Activated T-helper 9 cell treated with anti-CD3 and anti-CD28 coated beads, Interleukin-2, amount 50 U/mL, for 16 hours (primary cell): Measurements from ENCODE around the gene TACR1.
"Not testable (repeated sequence)": the region's sequence is repeated elsewhere in the genome, so short reads cannot be mapped to it uniquely, and the experiment has no call there.

ENCODE experiments used
- DNase-seq: peaks from one replicate; pipeline ENCODE4 v3.0.0-alpha.2; 2020; ENCODE audit warnings: low read depth

Gene TACR1

GRCh38 chr2:75088791-75089190 is 110.5 kb downstream of the TACR1 start:
- DNase-seq, result no peak

- DNase-seq, result no peak
These were observed 111.6 kb downstream of the TACR1 start for GRCh38 chr2:75087736-75088135.

- DNase-seq, result no peak
These were observed 119.7 kb downstream of the TACR1 start for GRCh38 chr2:75079575-75079974.

GRCh38 chr2:75077909-75078308 is 121.4 kb downstream of the TACR1 start:
- DNase-seq, result no peak

- DNase-seq, result no peak
These were observed 123.2 kb downstream of the TACR1 start for GRCh38 chr2:75076088-75076487.

- DNase-seq, result no peak
These were observed 124.6 kb downstream of the TACR1 start for GRCh38 chr2:75074708-75075107.

- DNase-seq, result no peak
These were observed 125.1 kb downstream of the TACR1 start for GRCh38 chr2:75074228-75074627.

- DNase-seq, result no peak
These were observed 127.6 kb downstream of the TACR1 start for GRCh38 chr2:75071766-75072165.

- no peak for DNase-seq
These were observed 130.8 kb downstream of the TACR1 start for GRCh38 chr2:75068546-75068945.

GRCh38 chr2:75067506-75067905 is 131.8 kb downstream of the TACR1 start:
- no peak for DNase-seq

- DNase-seq, result no peak
These were observed 133.0 kb downstream of the TACR1 start for GRCh38 chr2:75066121-75066902.

GRCh38 chr2:75065402-75066008 is 133.8 kb downstream of the TACR1 start:
- no peak for DNase-seq

GRCh38 chr2:75064691-75065396 is 134.5 kb downstream of the TACR1 start:
- DNase-seq, result peak; percentile 13

- DNase-seq, result no peak
These were observed 135.4 kb downstream of the TACR1 start for GRCh38 chr2:75063906-75064305.

GRCh38 chr2:75058427-75058826 is 140.9 kb downstream of the TACR1 start:
- no peak for DNase-seq

GRCh38 chr2:75057150-75057549 is 142.2 kb downstream of the TACR1 start:
- not testable (repeated sequence) for DNase-seq

GRCh38 chr2:75055820-75056675 is 143.3 kb downstream of the TACR1 start:
- DNase-seq, result no peak

GRCh38 chr2:75055142-75055819 is 144.0 kb downstream of the TACR1 start:
- no peak for DNase-seq

- no peak for DNase-seq
These were observed 145.0 kb downstream of the TACR1 start for GRCh38 chr2:75054296-75054695.

- no peak for DNase-seq
These were observed 145.7 kb downstream of the TACR1 start for GRCh38 chr2:75053484-75054112.

GRCh38 chr2:75047992-75048625 is 151.2 kb downstream of the TACR1 start:
- no peak for DNase-seq
